ENCODE data around the gene HHAT.

HHAT gene

GRCh38 chr1:210689826-210690225 lies 361.1 kb downstream of the HHAT start:
- DNase-seq = no peak

DNA sequence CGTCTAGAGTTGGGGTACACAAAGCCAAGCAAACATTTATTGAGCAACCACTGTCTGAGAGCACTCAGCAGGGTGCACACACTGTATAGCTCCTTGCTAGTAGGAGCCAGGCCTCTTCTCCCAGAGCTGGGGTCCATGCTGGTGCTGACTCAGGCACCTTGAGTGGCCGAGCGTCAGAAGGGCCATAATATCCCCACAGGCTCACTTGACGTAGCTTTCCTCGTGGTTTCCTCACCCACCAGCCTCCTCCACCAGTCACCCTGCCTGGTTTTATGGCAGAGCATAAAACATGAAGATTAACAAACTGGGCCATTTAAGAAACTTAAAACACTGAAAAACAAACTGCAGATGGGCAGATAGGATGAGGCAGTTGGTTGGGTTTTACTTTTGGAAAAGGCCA lies 361.5 kb downstream of the HHAT start:
- DNase-seq = no peak

- no peak for DNase-seq
Observed at GRCh38 chr1:210691039-210691610, 362.4 kb downstream of the HHAT start.

DNA sequence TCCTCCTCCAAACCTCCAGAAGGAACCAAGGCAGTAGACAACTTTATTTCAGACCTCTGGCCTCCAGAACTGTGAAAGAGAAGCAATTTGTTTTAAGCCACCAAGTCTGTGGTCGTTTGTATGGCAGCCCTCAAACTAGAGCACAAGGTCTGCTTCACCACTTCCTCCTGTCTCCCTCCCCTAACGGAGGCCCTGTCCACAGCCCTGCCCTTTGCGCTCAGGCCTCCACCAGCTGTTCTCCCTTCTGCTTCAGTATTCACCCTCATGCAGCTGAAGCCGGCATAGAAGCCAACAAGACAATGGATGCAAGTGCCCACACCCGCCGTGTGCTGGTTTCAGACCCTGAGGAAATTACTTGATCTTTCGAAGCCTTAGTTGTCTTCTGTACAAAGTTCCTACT lies 364.1 kb downstream of the HHAT start:
- no peak for DNase-seq

GRCh38 chr1:210695026-210695425 lies 366.3 kb downstream of the HHAT start:
- DNase-seq = peak; percentile 36

GRCh38 chr1:210696709-210697108 lies 368.0 kb downstream of the HHAT start:
- peak; percentile 9 for DNase-seq

DNA sequence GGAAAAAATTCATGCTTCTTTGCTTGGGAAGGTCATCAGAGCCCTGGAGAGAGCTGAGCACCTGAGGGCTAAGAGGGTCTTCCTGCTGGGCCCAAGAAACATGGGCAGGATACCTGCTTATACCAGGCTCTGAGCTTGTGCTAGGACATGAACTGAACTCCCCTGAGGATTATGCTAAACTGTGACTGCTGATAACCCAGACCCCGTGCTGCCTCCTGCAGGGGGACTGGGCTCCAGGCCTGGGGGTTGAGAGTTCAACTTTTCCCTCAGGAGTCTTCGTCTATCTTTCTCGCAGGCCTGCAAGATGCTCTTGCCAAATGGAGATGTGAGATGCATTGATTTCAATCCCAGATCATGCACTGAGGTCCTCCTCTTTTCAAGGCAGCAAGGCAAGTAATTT lies 368.5 kb downstream of the HHAT start:
- DNase-seq = no peak

DNA sequence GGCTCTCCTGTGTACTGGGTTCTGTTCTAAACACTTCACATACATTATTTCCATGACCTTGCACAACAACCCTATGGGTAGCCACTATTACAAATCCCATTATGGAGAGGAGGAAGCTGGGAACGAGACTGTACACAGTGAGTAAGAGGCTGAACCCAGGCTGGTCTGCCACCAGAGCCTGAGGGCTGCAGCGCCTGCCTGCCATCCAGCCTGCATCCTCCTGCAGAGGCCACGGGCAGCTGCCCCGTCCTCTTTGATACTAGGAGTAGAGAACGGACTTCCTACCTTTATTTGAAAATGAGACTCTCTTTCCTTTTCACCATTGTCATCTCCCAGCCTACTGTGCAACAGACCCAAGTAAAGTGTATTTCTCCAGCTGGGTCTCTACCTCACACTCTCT lies 370.0 kb downstream of the HHAT start:
- DNase-seq = no peak

- no peak for DNase-seq
Observed at GRCh38 chr1:210700083-210700482, 371.4 kb downstream of the HHAT start.

DNA sequence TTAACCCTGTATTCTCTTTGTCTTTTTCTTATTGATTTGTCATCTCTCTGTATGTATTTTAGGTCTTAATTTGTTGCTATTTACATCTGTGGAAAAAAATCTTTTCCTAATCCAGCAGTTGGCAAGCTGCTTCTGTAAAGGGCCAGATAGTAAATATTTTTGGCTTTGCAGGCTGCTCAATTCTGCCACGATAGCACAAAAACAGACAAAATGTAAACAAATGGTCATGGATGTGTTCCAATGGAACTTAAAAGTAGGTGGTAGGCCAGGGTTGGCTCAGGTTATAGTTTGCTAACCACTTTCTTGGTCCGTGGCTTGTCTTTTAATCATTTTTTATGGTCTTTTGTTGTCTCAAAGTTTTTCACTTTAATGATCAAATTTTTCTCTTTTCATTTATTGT lies 371.8 kb downstream of the HHAT start:
- no peak for DNase-seq

- no peak for DNase-seq
Observed at GRCh38 chr1:210702506-210702905, 373.8 kb downstream of the HHAT start.

DNA sequence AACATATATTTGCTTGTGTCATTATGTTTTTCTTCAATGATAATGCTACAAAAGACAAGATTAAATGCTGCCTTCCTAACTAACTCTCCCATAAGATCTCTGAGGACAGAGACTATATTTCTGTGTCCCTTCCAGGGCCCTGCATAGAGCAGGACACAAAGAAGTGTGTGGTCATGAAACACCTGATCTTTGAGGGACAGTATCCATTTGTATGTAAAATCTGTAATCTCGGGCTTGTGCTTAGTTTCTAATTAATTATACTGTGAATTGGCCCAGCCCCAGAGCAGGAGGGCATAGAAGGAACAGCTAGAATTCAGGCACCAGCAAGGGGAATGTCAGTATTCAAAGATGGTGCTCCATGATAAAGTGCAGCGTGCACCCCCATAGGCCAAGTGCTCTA lies 374.9 kb downstream of the HHAT start:
- DNase-seq = no peak

DNA sequence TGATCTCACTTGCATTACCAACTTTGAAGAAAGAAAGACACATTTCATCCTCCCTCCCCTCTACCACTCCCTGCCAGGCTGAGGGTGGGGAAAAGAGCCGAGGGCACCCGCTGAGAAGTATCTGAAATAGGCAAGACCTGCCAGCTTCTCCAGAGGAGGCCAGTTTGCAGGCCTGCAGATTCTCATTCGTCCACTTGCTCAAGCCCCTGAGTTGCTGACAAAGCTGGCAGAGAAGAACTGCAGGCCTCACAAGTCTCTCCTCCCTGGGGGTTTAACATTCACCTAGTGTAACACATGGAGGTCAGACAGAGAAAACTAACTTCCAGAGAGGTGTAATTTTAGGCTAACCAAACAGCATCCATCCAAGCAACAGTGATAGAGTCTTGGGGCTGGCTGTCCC lies 376.4 kb downstream of the HHAT start:
- no peak for DNase-seq

DNA sequence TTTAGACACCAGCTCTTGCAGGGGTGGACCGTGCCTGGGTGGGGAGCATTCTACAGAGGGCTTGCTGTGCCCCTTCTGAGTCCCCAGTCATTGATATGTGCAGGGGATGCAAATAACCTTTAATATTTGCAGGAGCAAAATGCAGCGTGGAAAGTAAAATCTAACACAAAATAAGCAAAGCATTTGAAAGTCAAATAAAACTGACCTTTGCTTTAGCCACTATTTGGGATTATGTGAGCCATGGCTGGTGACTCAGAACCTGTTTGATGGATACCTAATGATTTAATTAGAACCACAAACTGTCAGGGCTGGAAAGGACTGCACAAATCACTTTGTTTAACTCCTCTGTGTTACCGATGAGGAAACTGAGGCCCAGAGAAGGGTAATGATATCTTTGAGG lies 377.5 kb downstream of the HHAT start:
- no peak for DNase-seq

- DNase-seq = no peak
Observed at GRCh38 chr1:210707300-210708240, 378.9 kb downstream of the HHAT start.

GRCh38 chr1:210709701-210710100 lies 381.0 kb downstream of the HHAT start:
- no peak for DNase-seq

DNA sequence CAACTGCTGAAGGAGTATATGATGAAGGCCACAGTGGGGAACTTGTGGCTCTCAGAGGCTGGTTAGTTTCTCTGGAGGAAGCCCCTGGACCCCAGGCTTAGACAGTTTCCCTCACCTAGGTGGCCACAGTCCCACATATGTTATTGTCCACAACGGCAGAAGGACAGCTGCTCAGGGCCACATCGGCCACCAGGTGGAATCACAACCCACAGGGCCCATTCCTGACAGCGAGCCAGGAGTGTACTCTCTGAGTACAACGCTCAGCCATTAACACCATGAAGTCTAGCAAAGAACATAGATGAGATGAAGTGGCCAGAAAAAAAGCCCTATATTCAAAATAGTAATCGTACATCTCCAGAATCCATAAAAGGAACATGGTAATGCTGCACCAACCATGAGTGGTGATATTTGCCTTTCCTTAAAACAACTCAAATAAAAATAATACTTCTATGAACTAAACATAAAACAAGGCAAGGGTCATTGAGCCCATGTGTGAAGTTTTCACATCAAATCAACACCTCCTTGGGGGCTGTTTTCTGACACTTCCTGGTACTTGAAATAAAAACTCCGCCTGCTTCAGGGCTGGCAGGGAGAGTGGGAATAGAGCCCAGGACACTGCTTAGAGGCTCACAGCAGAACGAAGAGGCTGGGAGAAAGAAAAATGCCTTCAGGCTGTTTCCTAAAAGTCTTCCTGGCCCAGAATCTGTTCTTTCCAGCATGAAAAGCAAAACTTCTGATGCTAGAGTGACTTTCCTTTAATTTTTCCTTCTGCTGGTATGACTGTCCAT lies 383.3 kb downstream of the HHAT start:
- DNase-seq = no peak

- DNase-seq = peak; percentile 15
Observed at GRCh38 chr1:210715072-210715471, 386.4 kb downstream of the HHAT start.

DNA sequence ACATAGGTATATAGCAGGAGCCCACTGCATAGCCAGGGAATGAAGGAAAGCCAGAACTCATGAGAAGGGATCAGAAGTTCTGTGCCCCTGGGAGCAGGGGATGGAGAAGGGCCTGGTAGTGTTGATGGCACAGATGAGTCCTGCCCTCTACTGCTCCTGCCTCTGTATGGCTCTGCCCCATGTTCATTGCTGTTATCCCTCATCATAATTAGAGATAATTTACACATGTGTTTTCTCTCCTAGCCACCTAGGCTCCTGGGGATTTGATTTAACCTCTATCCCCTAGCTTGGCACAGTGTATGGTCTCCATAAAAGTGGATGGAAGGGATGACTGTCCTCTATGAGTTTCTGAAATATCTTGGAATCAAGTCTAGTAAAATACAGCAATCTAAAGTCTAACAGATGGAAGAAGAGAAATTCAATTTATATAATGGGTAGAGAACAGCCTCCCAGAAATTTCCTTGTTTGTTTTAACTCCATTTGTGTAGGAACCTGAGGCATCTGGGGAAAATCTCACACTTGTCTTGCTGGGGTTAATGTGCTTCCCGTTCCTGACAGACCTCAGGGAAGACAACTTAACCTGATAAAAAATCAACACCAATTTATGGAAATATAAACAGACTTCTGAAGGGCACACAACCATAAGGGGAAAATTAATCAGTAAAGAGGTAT lies 393.8 kb downstream of the HHAT start:
- no peak for DNase-seq

DNA sequence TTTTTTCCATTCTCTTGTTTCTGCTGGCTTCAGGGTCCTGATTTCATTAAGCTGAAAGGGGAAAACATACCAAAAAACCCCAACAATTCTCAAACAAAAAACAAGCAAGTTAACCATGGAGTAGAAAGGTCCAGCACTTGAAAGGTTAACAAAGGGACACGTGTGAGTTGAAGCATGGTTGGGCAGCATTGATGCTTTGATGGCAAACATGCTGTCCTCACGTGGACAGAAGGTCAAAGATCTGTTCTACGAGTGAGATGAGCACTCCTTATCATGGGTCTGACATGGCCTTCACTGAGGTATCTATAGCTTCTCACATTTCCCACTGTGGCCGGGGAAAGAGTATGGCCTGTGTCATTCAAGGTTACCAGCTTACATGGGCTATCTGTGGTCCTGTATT lies 394.9 kb downstream of the HHAT start:
- DNase-seq = no peak

DNA sequence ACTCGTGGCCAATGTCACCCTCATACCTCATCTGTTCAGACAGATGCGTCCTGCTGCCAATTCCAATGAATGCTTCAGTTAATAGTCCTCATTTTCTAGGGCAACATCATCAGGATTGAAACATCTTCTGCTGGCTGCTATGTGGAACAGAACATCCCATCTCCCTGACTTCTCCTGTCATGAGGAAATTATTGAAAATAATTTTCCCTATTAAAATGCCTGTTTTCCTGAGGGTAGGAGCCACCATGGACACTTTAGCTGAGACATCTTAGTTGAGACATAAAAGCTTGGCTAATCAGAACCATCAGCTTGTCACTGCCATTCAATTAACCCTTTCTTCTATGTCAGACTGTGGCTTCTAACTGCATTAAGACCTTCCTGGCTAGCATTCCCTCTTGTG lies 396.1 kb downstream of the HHAT start:
- no peak for DNase-seq

All from fibroblast of skin of back (primary cell).